Measurements from ENCODE around the gene ANKRD10.

Gene ANKRD10

GRCh38 chr13:110885966-110886869 is 28.7 kb downstream of the ANKRD10 start:
- no peak for DNase-seq (ENCODE audit: low spot score)

- no peak for DNase-seq (ENCODE audit: low spot score)
Observed at GRCh38 chr13:110885516-110885915, 29.4 kb downstream of the ANKRD10 start.

- no peak for DNase-seq (ENCODE audit: low spot score)
Observed at GRCh38 chr13:110884517-110884916, 30.4 kb downstream of the ANKRD10 start.

- no peak for DNase-seq (ENCODE audit: low spot score)
Observed at GRCh38 chr13:110883542-110883941, 31.3 kb downstream of the ANKRD10 start.

GRCh38 chr13:110882972-110883371 is 31.9 kb downstream of the ANKRD10 start:
- no peak for DNase-seq (ENCODE audit: low spot score)

- no peak for DNase-seq (ENCODE audit: low spot score)
Observed at GRCh38 chr13:110881839-110882627, 32.8 kb downstream of the ANKRD10 start.

- no peak for DNase-seq (ENCODE audit: low spot score)
Observed at GRCh38 chr13:110880627-110881026, 34.2 kb downstream of the ANKRD10 start.

- DNase-seq (ENCODE audit: low spot score): no peak
Observed at GRCh38 chr13:110879482-110879881, 35.4 kb downstream of the ANKRD10 start.

GRCh38 chr13:110877737-110878258 is 37.1 kb downstream of the ANKRD10 start:
- no peak for DNase-seq (ENCODE audit: low spot score)

GRCh38 chr13:110876609-110877008 is 38.3 kb downstream of the ANKRD10 start:
- DNase-seq (ENCODE audit: low spot score): no peak

- DNase-seq (ENCODE audit: low spot score): no peak
Observed at GRCh38 chr13:110875241-110875640, 39.6 kb downstream of the ANKRD10 start.

- peak; percentile 89 for DNase-seq (ENCODE audit: low spot score)
Observed at GRCh38 chr13:110874508-110874960, 40.3 kb downstream of the ANKRD10 start.

GRCh38 chr13:110873639-110874507 is 41.0 kb downstream of the ANKRD10 start:
- DNase-seq (ENCODE audit: low spot score): no peak

- DNase-seq (ENCODE audit: low spot score): no peak
Observed at GRCh38 chr13:110872768-110873638, 41.9 kb downstream of the ANKRD10 start.

GRCh38 chr13:110872034-110872767 is 42.7 kb downstream of the ANKRD10 start:
- DNase-seq (ENCODE audit: low spot score): no peak

- DNase-seq (ENCODE audit: low spot score): peak; percentile 98
Observed at GRCh38 chr13:110869805-110870706, 44.8 kb downstream of the ANKRD10 start.

- no peak for DNase-seq (ENCODE audit: low spot score)
Observed at GRCh38 chr13:110869231-110869804, 45.6 kb downstream of the ANKRD10 start.

GRCh38 chr13:110868720-110869119 is 46.1 kb downstream of the ANKRD10 start:
- DNase-seq (ENCODE audit: low spot score): no peak

- no peak for DNase-seq (ENCODE audit: low spot score)
Observed at GRCh38 chr13:110867380-110867779, 47.5 kb downstream of the ANKRD10 start.
